ENCODE results near the gene CEP72. TPM values are rescaled to one million over a fixed set of nuclear protein-coding genes. Genes with fewer than 3 reads are reported as not detected.

Gene CEP72
- total RNA-seq, 1 donor from 2014 or later, result 8.2 TPM

GRCh38 chr5:661891-662750, 50.0 kb downstream of the CEP72 start:
- no peak for ATAC-seq

GRCh38 chr5:662751-663435, 50.8 kb downstream of the CEP72 start:
- no peak for ATAC-seq

- ATAC-seq, result peak; percentile 78
Observed at GRCh38 chr5:663436-664342, 51.5 kb downstream of the CEP72 start.

- ATAC-seq, result peak; percentile 34
Observed at GRCh38 chr5:664343-664993, 52.3 kb downstream of the CEP72 start.

GRCh38 chr5:664994-665360, 52.8 kb downstream of the CEP72 start:
- ATAC-seq, result no peak

- ATAC-seq, result no peak
Observed at GRCh38 chr5:665541-665955, 53.4 kb downstream of the CEP72 start.

- no peak for ATAC-seq
Observed at GRCh38 chr5:665956-666711, 54.0 kb downstream of the CEP72 start.

- no peak for ATAC-seq
Observed at GRCh38 chr5:666816-667498, 54.8 kb downstream of the CEP72 start.

GRCh38 chr5:668283-668995, 56.3 kb downstream of the CEP72 start:
- ATAC-seq, result no peak

GRCh38 chr5:669111-669841, 57.1 kb downstream of the CEP72 start:
- no peak for ATAC-seq

- ATAC-seq, result no peak
Observed at GRCh38 chr5:669842-670395, 57.8 kb downstream of the CEP72 start.

DNA sequence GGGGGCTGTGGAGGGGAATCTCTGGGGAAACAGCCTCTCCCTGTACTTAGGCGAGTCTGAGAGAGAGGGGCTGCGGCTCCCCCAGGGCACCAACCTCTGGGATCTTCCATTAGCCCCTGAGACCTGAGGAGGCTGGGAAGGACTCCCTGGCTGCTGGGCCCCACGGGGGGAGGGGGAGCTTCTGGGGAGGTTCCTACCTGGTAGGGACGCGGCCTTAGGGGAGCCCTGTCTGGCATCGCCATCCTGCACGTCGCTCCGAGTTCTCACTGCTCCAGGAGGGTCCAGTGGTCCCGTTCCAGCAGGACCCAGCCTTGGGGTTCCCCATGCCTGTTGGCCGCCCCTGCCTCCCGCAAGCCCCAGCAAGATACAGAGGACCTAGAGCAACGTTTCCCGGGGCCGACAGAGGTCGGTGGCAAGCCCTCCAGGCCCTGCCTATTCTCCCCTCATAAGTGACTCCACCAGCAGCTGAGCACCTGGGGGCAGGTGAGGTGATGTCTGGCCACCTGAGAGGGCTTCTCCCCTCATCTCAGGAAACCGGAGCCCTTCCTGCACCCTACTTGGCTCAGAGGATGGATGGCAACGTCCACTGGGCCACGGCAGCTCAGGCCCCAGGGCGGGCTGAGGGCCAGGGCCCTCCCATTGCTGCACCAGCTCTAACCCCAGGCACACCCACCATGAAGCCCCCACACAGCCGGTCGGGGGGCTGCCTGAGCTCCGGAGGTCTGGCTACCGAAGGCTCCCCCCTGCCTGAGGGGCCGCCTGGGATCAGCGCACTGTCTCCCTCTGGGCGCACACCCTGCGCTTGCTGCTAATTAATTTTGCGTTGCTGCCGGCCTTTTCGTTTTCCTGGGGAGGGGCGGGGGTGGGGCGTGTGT, 58.5 kb downstream of the CEP72 start:
- ATAC-seq, result no peak

DNA sequence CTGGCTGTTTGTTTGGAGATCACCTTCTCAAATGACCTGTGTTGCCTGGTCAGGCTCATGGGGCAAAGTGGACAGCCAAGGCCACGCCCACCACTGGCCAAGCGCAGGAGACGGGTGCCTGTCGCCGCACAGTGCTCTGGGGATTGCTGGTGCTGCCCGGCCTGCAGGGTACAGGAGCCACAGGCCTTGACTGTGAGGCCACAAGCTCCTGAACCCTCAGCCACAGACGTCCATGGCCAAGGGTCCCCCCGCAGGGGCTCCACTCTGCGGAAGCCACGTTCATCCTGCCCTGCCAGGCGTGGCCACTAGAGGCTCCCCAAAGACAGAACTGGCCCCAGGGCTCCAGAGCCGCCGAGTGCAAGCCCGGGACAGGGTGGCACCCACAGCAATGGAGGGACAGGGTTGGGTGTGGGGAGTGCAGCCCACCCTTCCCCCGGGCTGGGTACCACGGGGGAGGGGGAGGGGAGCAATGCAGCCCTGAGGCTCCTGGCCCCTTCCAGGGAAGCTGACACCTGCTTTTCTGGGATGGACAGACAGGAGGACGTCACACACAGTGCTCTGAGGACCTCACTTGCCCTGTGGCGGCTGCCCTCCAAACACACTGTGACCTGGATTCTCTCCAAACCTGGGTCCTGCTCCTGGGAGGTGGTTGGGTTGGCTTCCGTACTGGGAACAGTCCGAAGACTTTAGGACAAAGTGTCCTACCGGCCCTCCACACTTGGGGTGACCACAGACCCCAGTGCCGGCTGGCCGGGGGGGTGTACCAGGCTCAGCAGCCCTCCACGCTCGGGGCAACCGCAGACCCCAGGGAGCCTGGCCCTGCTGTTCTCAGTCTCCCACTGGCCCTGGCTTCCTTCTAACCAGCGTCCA, 59.6 kb downstream of the CEP72 start:
- peak; percentile 73 for ATAC-seq

GRCh38 chr5:672329-673160, 60.4 kb downstream of the CEP72 start:
- ATAC-seq, result peak; percentile 54

- ATAC-seq, result no peak
Observed at GRCh38 chr5:673161-673830, 61.2 kb downstream of the CEP72 start.

Data from esophagus mucosa (tissue), 1 donor.